Natural killer cell treated with Interleukin-12 subunit alpha and Interleukin-12 subunit beta and Interleukin-15 and Interleukin-18, amount 100 ng/mL, for 72 hours (primary cell): ENCODE measurements around the gene KCNMA1. TPM values are rescaled to one million over a fixed set of nuclear protein-coding genes. Genes with fewer than 3 reads are reported as not detected.
A peak's percentile ranks its signal among the peaks of the same experiment; 100 is the strongest.

ENCODE experiments used
- ATAC-seq, 2 donors: fragments of 150-1000 bp; cut with Tn5 transposase in 1 of 2; sonication (Bioruptor Pico), chemical (Tn5 transposase) in 1 of 2; 2 replicates each; pipeline ENCODE4 v1.10.0; 2021
- DNase-seq: peaks from one replicate; pipeline ENCODE4 v3.0.0; 2022; ENCODE audit warnings: low spot score
- H3K27ac Mint-ChIP-seq, 2 donors: 1 replicate in 1 of 2; 2 replicates in 1 of 2; pipeline ENCODE4 v1.8.0; 2022; ENCODE audit warnings: mixed read lengths in 2 of 2, mild to moderate bottlenecking in 1 of 2, moderate library complexity in 1 of 2
- H3K27me3 Mint-ChIP-seq, 2 donors: 1 replicate in 1 of 2; 2 replicates in 1 of 2; pipeline ENCODE4 v1.8.0; 2022; ENCODE audit warnings: mixed read lengths in 2 of 2
- H3K36me3 Mint-ChIP-seq: one replicate; pipeline ENCODE4 v1.8.0; 2022; ENCODE audit warnings: mixed read lengths
- H3K4me1 Mint-ChIP-seq, 2 donors: 1 replicate in 1 of 2; 2 replicates in 1 of 2; pipeline ENCODE4 v1.8.0; 2022; ENCODE audit warnings: low read depth in 2 of 2, mixed read lengths in 2 of 2, mild to moderate bottlenecking in 1 of 2
- H3K4me3 Mint-ChIP-seq: one replicate; pipeline ENCODE4 v1.8.0; 2022; ENCODE audit warnings: mixed read lengths
- H3K9me3 Mint-ChIP-seq: 2 replicates; pipeline ENCODE4 v1.8.0; 2022; ENCODE audit warnings: mixed read lengths
- total RNA-seq, 2 donors: library from RNA; stranded (reverse); gene quantifications; one replicate each; pipeline ENCODE4 v1.2.3, GENCODE V29; 2022

The KCNMA1 gene
- total RNA-seq, 2 donors from 2014 or later = 2.8 TPM; not detected in 1

GRCh38 chr10:77231375-77231774, 406.2 kb downstream of the KCNMA1 start:
- no peak overlapping the region for H3K27ac Mint-ChIP-seq

GRCh38 chr10:77230194-77230593, 407.4 kb downstream of the KCNMA1 start:
- Mint-ChIP-seq H3K27ac (no peak overlapping the region), H3K4me3 (no peak overlapping the region), H3K36me3 (no peaks in the 10 kb centered on the region), H3K9me3 (no peaks in the 10 kb centered on the region), H3K4me1 (no peaks in the 10 kb centered on the region), H3K27me3 (peaks cover 17 to 29% of the 10 kb centered on the region in 2 donors)
- ATAC-seq = no peak
- no peak for DNase-seq

More at GRCh38 chr10:77231375-77231774, 406.2 kb downstream of the KCNMA1 start:
- Mint-ChIP-seq H3K4me1 (no peaks in the 10 kb centered on the region), H3K9me3 (no peaks in the 10 kb centered on the region), H3K27me3 (peaks cover 15 to 29% of the 10 kb centered on the region in 2 donors), H3K36me3 (no peaks in the 10 kb centered on the region), H3K4me3 (no peak overlapping the region)
- DNase-seq (no peak), ATAC-seq (no peak)

GRCh38 chr10:77229704-77230103, 407.9 kb downstream of the KCNMA1 start:
- Mint-ChIP-seq H3K27ac (no peak overlapping the region), H3K4me3 (no peak overlapping the region), H3K9me3 (no peaks in the 10 kb centered on the region)

GRCh38 chr10:77228559-77228958, 409.0 kb downstream of the KCNMA1 start:
- Mint-ChIP-seq H3K36me3 (no peaks in the 10 kb centered on the region), H3K4me3 (no peak overlapping the region), H3K27ac (no peak overlapping the region), H3K4me1 (no peaks in the 10 kb centered on the region), H3K9me3 (no peaks in the 10 kb centered on the region), H3K27me3 (peaks cover 23 to 25% of the 10 kb centered on the region in 2 donors)
- no peak for ATAC-seq
- no peak for DNase-seq

More at GRCh38 chr10:77229704-77230103, 407.9 kb downstream of the KCNMA1 start:
- no peak for DNase-seq
- H3K27me3 Mint-ChIP-seq = peaks cover 19 to 29% of the 10 kb centered on the region in 2 donors
- H3K4me1 Mint-ChIP-seq = no peaks in the 10 kb centered on the region
- no peak for ATAC-seq
- H3K36me3 Mint-ChIP-seq = no peaks in the 10 kb centered on the region

DNA sequence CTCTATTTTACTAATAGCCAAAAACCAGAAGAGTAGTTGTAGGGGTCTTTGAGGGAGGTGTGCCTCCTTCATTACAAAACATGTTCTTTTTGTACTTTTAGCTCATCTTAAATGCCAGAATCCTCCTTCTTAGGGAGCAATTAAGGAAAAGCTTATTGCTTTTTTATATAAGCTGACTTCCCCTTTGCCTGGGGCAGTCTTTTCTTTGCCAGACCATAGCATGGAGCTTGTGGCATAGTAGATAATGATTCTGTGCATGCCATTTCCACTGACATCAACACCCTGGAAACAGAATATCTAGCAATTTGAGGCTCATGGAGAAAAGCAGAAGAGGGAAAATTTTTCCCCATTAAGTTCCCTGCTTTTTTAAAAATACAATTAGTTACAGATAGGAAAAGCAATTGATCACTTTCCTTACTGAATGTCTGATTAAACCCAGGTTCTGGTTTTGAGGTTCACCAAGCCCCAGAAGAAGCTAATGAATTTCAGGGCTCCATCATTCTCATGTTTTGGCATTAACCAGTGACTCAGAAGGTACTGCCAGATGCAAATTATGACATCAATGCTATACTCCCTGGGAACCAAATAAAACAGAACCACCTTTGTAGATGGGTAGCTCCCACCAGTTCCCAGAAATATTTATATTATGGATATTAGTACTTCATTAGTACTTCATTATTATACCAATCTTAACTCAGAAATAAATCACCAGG, 410.6 kb downstream of the KCNMA1 start:
- ATAC-seq (no peak), DNase-seq (no peak)
- Mint-ChIP-seq H3K9me3 (no peaks in the 10 kb centered on the region), H3K27me3 (peaks cover 15 to 22% of the 10 kb centered on the region in 2 donors), H3K4me3 (no peak overlapping the region), H3K27ac (no peak overlapping the region), H3K36me3 (no peaks in the 10 kb centered on the region), H3K4me1 (no peaks in the 10 kb centered on the region)

- Mint-ChIP-seq H3K4me3 (no peak overlapping the region), H3K27me3 (peaks cover 12 to 22% of the 10 kb centered on the region in 2 donors), H3K27ac (no peak overlapping the region), H3K4me1 (no peaks in the 10 kb centered on the region), H3K9me3 (no peaks in the 10 kb centered on the region), H3K36me3 (no peaks in the 10 kb centered on the region)
- ATAC-seq = no peak
- no peak for DNase-seq
These were observed 411.2 kb downstream of the KCNMA1 start for GRCh38 chr10:77226452-77226851.

GRCh38 chr10:77226020-77226419, 411.6 kb downstream of the KCNMA1 start:
- no peaks in the 10 kb centered on the region for H3K9me3 Mint-ChIP-seq
- no peak overlapping the region for H3K27ac Mint-ChIP-seq
- ATAC-seq = no peak
- H3K36me3 Mint-ChIP-seq = no peaks in the 10 kb centered on the region
- no peak for DNase-seq
- H3K27me3 Mint-ChIP-seq = peaks cover 14 to 22% of the 10 kb centered on the region in 2 donors
- H3K4me1 Mint-ChIP-seq = no peaks in the 10 kb centered on the region
- no peak overlapping the region for H3K4me3 Mint-ChIP-seq

GRCh38 chr10:77223526-77224460, 413.8 kb downstream of the KCNMA1 start:
- Mint-ChIP-seq H3K27ac (no peak overlapping the region), H3K4me3 (no peak overlapping the region), H3K27me3 (peaks cover 16 to 27% of the 10 kb centered on the region in 2 donors), H3K4me1 (no peaks in the 10 kb centered on the region), H3K36me3 (no peaks in the 10 kb centered on the region), H3K9me3 (no peaks in the 10 kb centered on the region)
- no peak for DNase-seq
- ATAC-seq = peak in 1 of 2 donors; percentile 48

- DNase-seq = no peak
- Mint-ChIP-seq H3K9me3 (no peaks in the 10 kb centered on the region), H3K27ac (no peak overlapping the region), H3K4me1 (no peaks in the 10 kb centered on the region), H3K27me3 (peaks cover 16 to 22% of the 10 kb centered on the region in 2 donors), H3K4me3 (no peak overlapping the region), H3K36me3 (no peaks in the 10 kb centered on the region)
- no peak for ATAC-seq
These were observed 417.5 kb downstream of the KCNMA1 start for GRCh38 chr10:77220150-77220549.

DNA sequence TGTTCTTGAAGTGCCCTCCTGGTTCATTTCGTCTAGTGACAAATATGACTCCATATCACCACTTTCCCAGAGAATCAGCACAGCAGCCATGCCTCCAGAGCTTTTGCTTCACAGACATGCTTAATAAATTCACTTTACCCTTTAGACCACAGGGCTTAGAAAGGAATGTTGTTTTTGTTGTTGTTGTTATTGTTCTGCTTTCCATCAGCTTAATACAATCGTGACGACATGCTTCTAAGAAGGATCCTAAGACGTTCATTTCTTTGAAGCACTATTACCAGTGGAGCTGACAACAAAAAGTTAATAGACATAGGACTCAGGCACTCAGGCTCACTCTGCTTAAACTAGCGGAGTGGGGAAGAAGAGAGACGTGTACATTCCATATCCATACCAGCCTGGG, 418.6 kb downstream of the KCNMA1 start:
- Mint-ChIP-seq H3K27me3 (peaks cover 16 to 19% of the 10 kb centered on the region in 2 donors), H3K9me3 (no peaks in the 10 kb centered on the region), H3K4me1 (no peaks in the 10 kb centered on the region), H3K36me3 (no peaks in the 10 kb centered on the region), H3K27ac (no peak overlapping the region), H3K4me3 (no peak overlapping the region)
- ATAC-seq (no peak), DNase-seq (no peak)

GRCh38 chr10:77214799-77215198, 422.8 kb downstream of the KCNMA1 start:
- DNase-seq (no peak), ATAC-seq (no peak)
- Mint-ChIP-seq H3K36me3 (no peaks in the 10 kb centered on the region), H3K27ac (no peak overlapping the region), H3K27me3 (peaks cover 16 to 28% of the 10 kb centered on the region in 2 donors), H3K4me3 (no peak overlapping the region), H3K4me1 (no peaks in the 10 kb centered on the region), H3K9me3 (no peaks in the 10 kb centered on the region)

DNA sequence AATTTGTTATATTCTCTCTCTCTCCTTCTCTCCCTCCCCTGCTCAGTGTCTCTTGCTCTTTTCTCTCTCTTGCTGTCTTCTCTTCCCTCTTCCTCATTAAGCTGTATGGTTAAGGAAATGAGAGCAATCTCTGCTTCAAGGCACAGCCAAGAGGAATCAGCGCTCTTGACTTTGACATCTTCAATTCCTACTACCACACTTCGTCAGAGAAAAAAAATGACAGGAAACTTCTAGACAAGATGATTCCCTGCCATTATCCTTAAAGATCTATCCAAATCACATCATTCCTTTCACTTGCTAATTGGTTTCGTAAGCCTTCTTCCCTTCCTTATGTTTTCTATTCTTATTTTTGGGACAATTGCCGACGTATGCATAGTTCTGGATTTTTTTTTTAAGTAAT, 425.0 kb downstream of the KCNMA1 start:
- ATAC-seq = no peak
- Mint-ChIP-seq H3K4me1 (no peaks in the 10 kb centered on the region), H3K27me3 (peaks cover 21 to 36% of the 10 kb centered on the region in 2 donors), H3K36me3 (no peaks in the 10 kb centered on the region), H3K27ac (no peak overlapping the region), H3K9me3 (no peaks in the 10 kb centered on the region), H3K4me3 (no peak overlapping the region)
- DNase-seq = no peak

DNA sequence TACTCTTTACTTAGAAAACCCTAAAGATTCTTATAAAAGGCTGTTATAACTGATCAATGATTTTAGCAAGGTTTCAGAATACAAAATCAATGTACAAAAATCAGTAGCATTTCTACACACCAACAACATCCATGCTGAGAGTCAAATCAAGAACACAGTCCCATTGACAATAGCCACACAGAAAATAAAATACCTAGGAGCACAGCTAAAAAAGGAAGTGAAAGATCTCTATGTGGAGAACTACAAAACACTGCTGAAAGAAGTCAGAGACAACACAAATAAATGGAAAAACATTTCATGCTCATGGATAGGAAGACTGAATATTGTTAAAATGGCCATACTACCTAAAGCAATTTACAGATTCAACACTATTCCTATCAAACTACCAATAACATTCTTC, 427.0 kb downstream of the KCNMA1 start:
- DNase-seq (no peak), ATAC-seq (no peak)
- peaks cover 26 to 51% of the 10 kb centered on the region in 2 donors for H3K27me3 Mint-ChIP-seq
- no peak overlapping the region for H3K27ac Mint-ChIP-seq
- no peak overlapping the region for H3K4me3 Mint-ChIP-seq
- no peaks in the 10 kb centered on the region for H3K9me3 Mint-ChIP-seq
- no peaks in the 10 kb centered on the region for H3K36me3 Mint-ChIP-seq
- H3K4me1 Mint-ChIP-seq = no peaks in the 10 kb centered on the region

- Mint-ChIP-seq H3K4me1 (no peaks in the 10 kb centered on the region), H3K27me3 (peaks cover 33 to 56% of the 10 kb centered on the region in 2 donors), H3K36me3 (no peaks in the 10 kb centered on the region), H3K4me3 (no peak overlapping the region), H3K27ac (no peak overlapping the region), H3K9me3 (no peaks in the 10 kb centered on the region)
- ATAC-seq (no peak), DNase-seq (no peak)
These were observed 428.8 kb downstream of the KCNMA1 start for GRCh38 chr10:77208684-77209256.
